GM19468 (cell line): Measurements from ENCODE around the gene MLIP.
"Not testable (repeated sequence)": the region's sequence is repeated elsewhere in the genome, so short reads cannot be mapped to it uniquely, and the experiment has no call there.

Experiments used
- ATAC-seq: cut with Tn5 transposase; IDR thresholded peaks from one replicate; pipeline ENCODE4 v1.9.1; 2021; ENCODE audit warnings: mild to moderate bottlenecking, moderate library complexity, moderate number of reproducible peaks; ENCODE audit not compliant: unreplicated experiment; ENCODE audit errors: extremely low read depth

MLIP gene

GRCh38 chr6:54111341-54112045, at the start of gene MLIP:
Gene MLIP (plus strand): TSS chr6:54111443. CDS start chr6:54111480, 37 bp downstream.
- ATAC-seq: no peak

- ATAC-seq: no peak
These were observed 48.1 kb upstream of the MLIP start for GRCh38 chr6:54063228-54063539.

- no peak for ATAC-seq
These were observed 42.5 kb upstream of the MLIP start for GRCh38 chr6:54068694-54069093.

- ATAC-seq: no peak
These were observed 41.2 kb upstream of the MLIP start for GRCh38 chr6:54070025-54070424.

GRCh38 chr6:54071821-54072340, 39.4 kb upstream of the MLIP start:
- no peak for ATAC-seq

- no peak for ATAC-seq
These were observed 38.5 kb upstream of the MLIP start for GRCh38 chr6:54072635-54073313.

GRCh38 chr6:54073487-54073886, 37.8 kb upstream of the MLIP start:
- no peak for ATAC-seq

GRCh38 chr6:54074109-54074508, 37.1 kb upstream of the MLIP start:
- no peak for ATAC-seq

GRCh38 chr6:54074578-54075195, 36.6 kb upstream of the MLIP start:
- ATAC-seq: no peak

- no peak for ATAC-seq
These were observed 35.0 kb upstream of the MLIP start for GRCh38 chr6:54076159-54076789.

- ATAC-seq: not testable (repeated sequence)
These were observed 29.7 kb upstream of the MLIP start for GRCh38 chr6:54081499-54081898.

GRCh38 chr6:54083287-54083686, 28.0 kb upstream of the MLIP start:
- no peak for ATAC-seq

- no peak for ATAC-seq
These were observed 27.0 kb upstream of the MLIP start for GRCh38 chr6:54084231-54084630.

GRCh38 chr6:54085047-54085446, 26.2 kb upstream of the MLIP start:
- ATAC-seq: no peak

- no peak for ATAC-seq
These were observed 25.7 kb upstream of the MLIP start for GRCh38 chr6:54085541-54085940.

- ATAC-seq: no peak
These were observed 24.8 kb upstream of the MLIP start for GRCh38 chr6:54086439-54086838.

GRCh38 chr6:54087721-54088120, 23.5 kb upstream of the MLIP start:
- ATAC-seq: no peak

GRCh38 chr6:54093326-54093948, 17.8 kb upstream of the MLIP start:
- ATAC-seq: no peak

- no peak for ATAC-seq
These were observed 16.9 kb upstream of the MLIP start for GRCh38 chr6:54094293-54094692.

GRCh38 chr6:54094786-54095185, 16.5 kb upstream of the MLIP start:
- no peak for ATAC-seq
